Small intestine (tissue), 7 donors: Measurements from ENCODE around the gene PLXNA4. TPM values are rescaled to one million over a fixed set of nuclear protein-coding genes. Genes with fewer than 3 reads are reported as not detected.

Experiments
- DNase-seq, 2 donors: peaks; one replicate each; pipeline versions ENCODE4 v3.0.0 to v3.0.0-alpha.2; 2013
- FAIRE-seq: peaks from 2 replicates; lab custom pipeline; 2012; peaks lifted over from hg19 to GRCh38; lab: Jason Lieb, UNC
- H3K27ac ChIP-seq, 3 donors: one replicate each; pipeline ENCODE4 v1.5.1; 2013; ENCODE audit warnings: low read length in 2 of 3, mild to moderate bottlenecking in 2 of 3, control low read depth in 1 of 3, inconsistent platforms in 1 of 3, low read depth in 1 of 3, moderate library complexity in 1 of 3
- H3K27me3 ChIP-seq, 3 donors: one replicate each; pipeline ENCODE4 v1.6.1; 2013; ENCODE audit warnings: low read length in 3 of 3, inconsistent platforms in 1 of 3; ENCODE audit not compliant: control insufficient read depth in 3 of 3, insufficient read depth in 3 of 3
- H3K36me3 ChIP-seq, 3 donors: one replicate each; pipeline ENCODE4 v1.6.1; 2013; ENCODE audit warnings: low read length in 3 of 3, inconsistent platforms in 1 of 3, low read depth in 1 of 3, mild to moderate bottlenecking in 1 of 3, moderate library complexity in 1 of 3; ENCODE audit not compliant: control insufficient read depth in 3 of 3, insufficient read depth in 2 of 3
- H3K4me1 ChIP-seq, 3 donors: one replicate each; pipeline ENCODE4 v1.6.1; 2013; ENCODE audit warnings: low read length in 2 of 3, inconsistent platforms in 1 of 3, low read depth in 1 of 3, mild to moderate bottlenecking in 1 of 3, moderate library complexity in 1 of 3; ENCODE audit not compliant: control insufficient read depth in 3 of 3, insufficient read depth in 2 of 3
- H3K4me3 ChIP-seq, 3 donors: one replicate each; pipeline ENCODE4 v1.5.1; 2013; ENCODE audit warnings: low read length in 3 of 3, control low read depth in 1 of 3, inconsistent platforms in 1 of 3, low read depth in 1 of 3, mild to moderate bottlenecking in 1 of 3, moderate library complexity in 1 of 3
- H3K9me3 ChIP-seq, 2 donors: one replicate each; pipeline ENCODE4 v1.6.1; 2013; ENCODE audit warnings: low read depth in 1 of 2, low read length in 1 of 2; ENCODE audit not compliant: control insufficient read depth in 2 of 2, insufficient read depth in 1 of 2
- WGBS, 3 donors: extraction: QIAGEN DNeasy Blood & Tissue Kit; methylation state at CpG; one replicate each; pipeline ENCODE4 v1.1.7; 2013; 5-methylcytosine and 5-hydroxymethylcytosine counted together
- polyA plus RNA-seq, 4 donors: library from polyadenylated mRNA; stranded (reverse) in 3 of 4; unstranded in 1 of 4; fragments of 200-250 nt in 3 of 4; fragments of 120-200 nt in 1 of 4; gene quantifications; one replicate each; pipeline versions ENCODE4 v1.2.1 to v1.2.3, GENCODE V29; 2013
- donor health status: healthy with polysubstance abuse.
- donor health status: control.
- donor health status: control.
- donor health status: Bipolar disorder and iron deficiency.
- donor health status: healthy.

Gene PLXNA4
- polyA plus RNA-seq, 4 donors: under 0.01 to 3.9 (median 1.2) TPM; not detected in 1

DNA sequence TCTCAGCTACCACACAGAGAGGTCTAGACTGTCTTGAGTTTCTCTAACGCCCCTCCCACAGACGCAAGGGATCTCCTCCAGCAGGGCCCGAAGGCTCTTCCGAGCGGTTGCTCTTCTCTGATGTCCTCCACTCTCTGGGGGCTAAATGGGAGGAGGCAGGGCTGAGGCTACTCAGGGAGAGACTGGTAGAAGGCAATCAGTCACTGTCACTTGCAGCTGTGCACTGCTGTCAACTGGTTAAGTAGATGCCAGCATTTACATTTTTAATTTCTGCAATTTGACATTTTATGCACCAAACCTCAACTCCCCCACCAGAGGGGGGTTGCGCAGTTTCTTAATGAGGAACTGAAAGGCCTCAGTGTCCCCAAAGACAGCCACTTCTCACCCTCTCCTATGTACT is 442.8 kb downstream of the PLXNA4 start:
- Histone ChIP-seq H3K36me3 (peaks cover 0 to 6% (median 0%) of the 10 kb centered on the region in 3 donors), H3K4me3 (no peak overlapping the region), H3K4me1 (no peaks in the 10 kb centered on the region), H3K27ac (no peak overlapping the region), H3K27me3 (peaks cover 0 to 2% (median 0%) of the 10 kb centered on the region in 3 donors), H3K9me3 (no peaks in the 10 kb centered on the region)
- 82 to 88% (median 88%) methylated on average over 6 of the region's 6 CpGs for WGBS, 3 donors
- no peak for FAIRE-seq
- DNase-seq: no peak

- H3K27ac ChIP-seq: no peak overlapping the region
- 70 to 75% (median 74%) methylated on average over 3 of the region's 3 CpGs for whole genome bisulfite sequencing, 3 donors
- no peak for FAIRE-seq
- H3K4me3 ChIP-seq: no peak overlapping the region
- DNase-seq: no peak
- H3K36me3 ChIP-seq: peaks cover 0 to 6% (median 0%) of the 10 kb centered on the region in 3 donors
- peaks cover 0 to 2% (median 0%) of the 10 kb centered on the region in 3 donors for H3K27me3 ChIP-seq
- no peaks in the 10 kb centered on the region for H3K4me1 ChIP-seq
- no peaks in the 10 kb centered on the region for H3K9me3 ChIP-seq
Observed at GRCh38 chr7:132131196-132131595, 445.1 kb downstream of the PLXNA4 start.

- no peak for FAIRE-seq
- no peaks in the 10 kb centered on the region for H3K9me3 ChIP-seq
- no peak overlapping the region for H3K4me3 ChIP-seq
Observed at GRCh38 chr7:132130497-132130896, 445.8 kb downstream of the PLXNA4 start.

GRCh38 chr7:132125872-132126595 is 450.2 kb downstream of the PLXNA4 start:
- no peak for FAIRE-seq

More at GRCh38 chr7:132130497-132130896, 445.8 kb downstream of the PLXNA4 start:
- Histone ChIP-seq H3K36me3 (peaks cover 0 to 6% (median 0%) of the 10 kb centered on the region in 3 donors), H3K27ac (no peak overlapping the region), H3K27me3 (no peaks in the 10 kb centered on the region), H3K4me1 (no peaks in the 10 kb centered on the region)
- WGBS, 3 donors: 74 to 81% (median 77%) methylated on average over 5 of the region's 5 CpGs
- DNase-seq: no peak

GRCh38 chr7:132125096-132125495 is 451.2 kb downstream of the PLXNA4 start:
- Histone ChIP-seq H3K4me1 (no peaks in the 10 kb centered on the region), H3K27me3 (peaks cover 0 to 9% (median 0%) of the 10 kb centered on the region in 3 donors), H3K4me3 (no peak overlapping the region), H3K36me3 (no peaks in the 10 kb centered on the region), H3K9me3 (no peaks in the 10 kb centered on the region), H3K27ac (no peak overlapping the region)
- no peak for FAIRE-seq
- DNase-seq: no peak
- WGBS, 3 donors: 87 to 96% (median 95%) methylated on average over 3 of the region's 3 CpGs

More at GRCh38 chr7:132125872-132126595, 450.2 kb downstream of the PLXNA4 start:
- DNase-seq: no peak
- no peaks in the 10 kb centered on the region for H3K9me3 ChIP-seq
- no peaks in the 10 kb centered on the region for H3K4me1 ChIP-seq
- no peak overlapping the region for H3K27ac ChIP-seq
- no peaks in the 10 kb centered on the region for H3K36me3 ChIP-seq
- 80 to 87% (median 82%) methylated on average over 12 of the region's 12 CpGs for WGBS, 3 donors
- H3K27me3 ChIP-seq: peaks cover 0 to 9% (median 0%) of the 10 kb centered on the region in 3 donors
- H3K4me3 ChIP-seq: no peak overlapping the region

DNA sequence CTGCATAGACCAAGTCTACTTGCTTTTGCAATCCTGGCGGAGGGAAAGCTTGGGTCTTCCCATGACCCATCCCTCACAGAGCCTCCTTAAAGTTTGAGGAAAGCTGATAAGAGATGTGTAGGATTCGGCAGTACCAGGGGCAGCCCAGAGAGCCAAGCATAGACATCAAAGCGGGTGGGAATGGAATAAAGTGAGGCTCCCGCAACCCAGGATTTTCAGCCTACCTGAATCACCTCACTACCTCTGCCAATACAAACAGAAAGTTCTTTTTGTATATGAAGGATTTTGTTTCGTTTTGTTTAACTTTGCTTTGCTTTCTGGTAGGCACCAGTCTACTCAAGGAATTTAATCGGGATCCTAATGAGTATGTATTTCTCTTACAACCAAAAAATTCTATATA is 451.7 kb downstream of the PLXNA4 start:
- no peak overlapping the region for H3K27ac ChIP-seq
- H3K36me3 ChIP-seq: no peaks in the 10 kb centered on the region
- H3K27me3 ChIP-seq: peaks cover 0 to 9% (median 0%) of the 10 kb centered on the region in 3 donors
- H3K4me1 ChIP-seq: no peaks in the 10 kb centered on the region
- DNase-seq (no peak), FAIRE-seq (no peak)
- no peaks in the 10 kb centered on the region for H3K9me3 ChIP-seq
- no peak overlapping the region for H3K4me3 ChIP-seq
- 75 to 78% (median 77%) methylated on average over 6 of the region's 6 CpGs for WGBS, 3 donors

DNA sequence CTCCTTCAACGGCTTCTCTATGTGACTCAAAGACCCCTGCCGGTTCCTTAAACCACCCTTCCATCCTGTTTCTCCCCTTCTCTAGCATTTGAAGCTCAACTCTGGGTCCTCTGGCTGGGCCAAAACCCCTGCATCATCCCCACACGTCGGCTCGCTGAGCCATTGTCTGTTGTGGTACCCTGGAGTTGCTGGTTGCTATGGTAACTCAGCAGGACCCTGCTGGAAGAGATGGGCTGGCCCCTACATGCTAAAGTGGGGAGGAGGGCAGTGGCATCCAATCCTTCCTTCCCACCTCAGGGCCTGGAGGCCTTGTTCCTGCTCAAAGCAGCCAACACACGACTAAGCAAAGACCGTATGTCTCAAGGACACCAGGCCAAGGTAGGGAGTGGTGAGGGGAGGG is 452.5 kb downstream of the PLXNA4 start:
- DNase-seq (no peak), FAIRE-seq (no peak)
- Histone ChIP-seq H3K27me3 (peaks cover 0 to 9% (median 0%) of the 10 kb centered on the region in 3 donors), H3K27ac (no peak overlapping the region), H3K36me3 (no peaks in the 10 kb centered on the region), H3K4me3 (no peak overlapping the region), H3K9me3 (no peaks in the 10 kb centered on the region), H3K4me1 (no peaks in the 10 kb centered on the region)
- 67 to 69% (median 68%) methylated on average over 7 of the region's 7 CpGs for WGBS, 3 donors

- Histone ChIP-seq H3K27ac (no peak overlapping the region), H3K27me3 (peaks cover 0 to 9% (median 0%) of the 10 kb centered on the region in 3 donors), H3K36me3 (no peaks in the 10 kb centered on the region), H3K4me1 (no peaks in the 10 kb centered on the region), H3K9me3 (no peaks in the 10 kb centered on the region), H3K4me3 (no peak overlapping the region)
- FAIRE-seq: no peak
- WGBS, 3 donors: 80 to 93% (median 87%) methylated on average over 6 of the region's 6 CpGs
- DNase-seq: no peak
Observed at GRCh38 chr7:132122901-132123300, 453.4 kb downstream of the PLXNA4 start.
